GM23338 (cell line): ENCODE measurements around the gene SVIL. TPM values are rescaled to one million over a fixed set of nuclear protein-coding genes. Genes with fewer than 3 reads are reported as not detected.

Experiments
- ATAC-seq: fragments of 200-7000 bp; cut with Tn5 transposase; 3 replicates; pipeline ENCODE4 v1.9.1; 2020
- DNase-seq: peaks from one replicate; pipeline ENCODE4 v3.0.0-alpha.2; 2015; ENCODE audit warnings: low spot score
- H2AFZ ChIP-seq: fragments of 200-600 bp; sonication (generic); 2 replicates; pipeline ENCODE4 v1.8.0; 2016; ENCODE audit warnings: antibody characterized with exemption, mild to moderate bottlenecking, moderate library complexity
- H3F3A ChIP-seq: fragments of 200-600 bp; sonication (generic); replicated peaks from 2 replicates; pipeline ENCODE4 v1.8.0; 2017; ENCODE audit warnings: antibody characterized with exemption, mixed run types, low read depth
- H3K27ac ChIP-seq: fragments of 200-600 bp; sonication (generic); 2 replicates; pipeline ENCODE4 v1.6.1; 2016; ENCODE audit warnings: low read depth
- H3K27me3 ChIP-seq: fragments of 200-600 bp; sonication (generic); 2 replicates; pipeline ENCODE4 v1.8.0; 2016; ENCODE audit warnings: mild to moderate bottlenecking, mixed run types, moderate library complexity; ENCODE audit not compliant: insufficient read depth
- H3K36me3 ChIP-seq: fragments of 200-600 bp; sonication (generic); 2 replicates; pipeline ENCODE4 v1.8.0; 2016; ENCODE audit warnings: mild to moderate bottlenecking; ENCODE audit not compliant: insufficient read depth
- H3K4me1 ChIP-seq: fragments of 200-600 bp; sonication (generic); 2 replicates; pipeline ENCODE4 v1.8.0; 2016; ENCODE audit warnings: mild to moderate bottlenecking, moderate library complexity; ENCODE audit not compliant: insufficient read depth
- H3K4me2 ChIP-seq: fragments of 200-600 bp; sonication (generic); 2 replicates; pipeline ENCODE4 v1.7.1; 2017; ENCODE audit warnings: mixed run types
- H3K4me3 ChIP-seq: fragments of 200-600 bp; sonication (generic); 2 replicates; pipeline ENCODE4 v1.6.1; 2016; ENCODE audit warnings: mixed run types
- H3K79me2 ChIP-seq: fragments of 200-600 bp; sonication (generic); replicated peaks from 2 replicates; pipeline ENCODE4 v1.8.0; 2017; ENCODE audit warnings: mild to moderate bottlenecking; ENCODE audit not compliant: insufficient read depth
- H3K9me2 ChIP-seq: fragments of 200-600 bp; sonication (generic); 2 replicates; pipeline ENCODE4 v1.8.0; 2017; ENCODE audit not compliant: insufficient read depth
- H4K20me1 ChIP-seq: fragments of 200-600 bp; sonication (generic); replicated peaks from 2 replicates; pipeline ENCODE4 v1.8.0; 2017; ENCODE audit warnings: mild to moderate bottlenecking; ENCODE audit not compliant: insufficient read depth
- H3K27ac Mint-ChIP-seq: 2 replicates; pipeline ENCODE4 v1.8.0; 2020; ENCODE audit warnings: inconsistent platforms, mild to moderate bottlenecking, moderate library complexity, mixed read lengths
- H3K27me3 Mint-ChIP-seq: 3 replicates; pipeline ENCODE4 v1.8.0; 2022; ENCODE audit warnings: low read depth, mild to moderate bottlenecking, moderate library complexity, mixed read lengths, inconsistent platforms; ENCODE audit not compliant: insufficient read depth, poor library complexity
- H3K36me3 Mint-ChIP-seq: 3 replicates; pipeline ENCODE4 v1.8.0; 2021; ENCODE audit warnings: low read depth, mild to moderate bottlenecking, inconsistent platforms, moderate library complexity, mixed read lengths
- H3K4me1 Mint-ChIP-seq: 3 replicates; pipeline ENCODE4 v1.8.0; 2020; ENCODE audit warnings: mild to moderate bottlenecking, inconsistent platforms, mixed read lengths
- H3K4me3 Mint-ChIP-seq: 3 replicates; pipeline ENCODE4 v1.8.0; 2021; ENCODE audit warnings: moderate library complexity, mild to moderate bottlenecking, inconsistent platforms, mixed read lengths
- H3K9me3 Mint-ChIP-seq: 3 replicates; pipeline ENCODE4 v1.8.0; 2020; ENCODE audit warnings: moderate library complexity, mild to moderate bottlenecking, inconsistent platforms, mixed read lengths
- CREB1 ChIP-seq: fragments of 250-450 bp; sonication (Bioruptor Pico); IDR thresholded peaks from 2 replicates; pipeline ENCODE4 v1.5.0; 2020; ENCODE audit warnings: low read depth, mild to moderate bottlenecking, moderate library complexity
- EZH2 ChIP-seq: fragments of 200-600 bp; sonication (generic); IDR thresholded peaks from one replicate; pipeline ENCODE4 v1.8.0; 2017; ENCODE audit warnings: antibody characterized with exemption, mild to moderate bottlenecking, low read depth; ENCODE audit not compliant: unreplicated experiment
- JUNB ChIP-seq: IDR thresholded peaks from one replicate; pipeline ENCODE4 v1.6.1; 2016; ENCODE audit warnings: antibody characterized with exemption; ENCODE audit not compliant: unreplicated experiment
- NANOG ChIP-seq: IDR thresholded peaks from 2 replicates; pipeline ENCODE4 v1.6.1; 2016; ENCODE audit warnings: antibody characterized with exemption, borderline replicate concordance
- POLR2AphosphoS5 ChIP-seq: IDR thresholded peaks from 2 replicates; pipeline ENCODE4 v1.6.1; 2016; ENCODE audit warnings: antibody characterized with exemption, low read depth
- STAT1 ChIP-seq: IDR thresholded peaks from one replicate; pipeline ENCODE4 v1.6.1; 2016; ENCODE audit warnings: antibody characterized with exemption; ENCODE audit not compliant: unreplicated experiment
- ZNF114 ChIP-seq: fragments of 250-450 bp; sonication (Bioruptor Pico); IDR thresholded peaks from 2 replicates; pipeline ENCODE4 v1.5.0; 2020; ENCODE audit warnings: mild to moderate bottlenecking, moderate library complexity
- polyA plus RNA-seq: library from polyadenylated mRNA; unstranded; fragments of >200 nt; fragmentation: Nextera tagmentation; extraction: Ambion mirVana; gene quantifications from 2 replicates; pipeline ENCODE4 v1.2.1, GENCODE V29; 2016
- total RNA-seq: library from RNA; depleted of rRNA; stranded (reverse); fragments of >200 nt; shearing (Covaris generic); gene quantifications from 2 replicates; pipeline ENCODE4 v1.2.3, GENCODE V29; 2014
- TF ChIP-seq, protein P1 (sequence below): fragments of 250-450 bp; sonication (Bioruptor Pico); IDR thresholded peaks from 2 replicates; pipeline ENCODE4 v1.5.0; 2020; ENCODE audit warnings: mild to moderate bottlenecking, moderate library complexity

Gene SVIL
- total and polyA plus RNA-seq, 2 experiments from 2014 or later = 8.8 to 34.9 TPM

DNA sequence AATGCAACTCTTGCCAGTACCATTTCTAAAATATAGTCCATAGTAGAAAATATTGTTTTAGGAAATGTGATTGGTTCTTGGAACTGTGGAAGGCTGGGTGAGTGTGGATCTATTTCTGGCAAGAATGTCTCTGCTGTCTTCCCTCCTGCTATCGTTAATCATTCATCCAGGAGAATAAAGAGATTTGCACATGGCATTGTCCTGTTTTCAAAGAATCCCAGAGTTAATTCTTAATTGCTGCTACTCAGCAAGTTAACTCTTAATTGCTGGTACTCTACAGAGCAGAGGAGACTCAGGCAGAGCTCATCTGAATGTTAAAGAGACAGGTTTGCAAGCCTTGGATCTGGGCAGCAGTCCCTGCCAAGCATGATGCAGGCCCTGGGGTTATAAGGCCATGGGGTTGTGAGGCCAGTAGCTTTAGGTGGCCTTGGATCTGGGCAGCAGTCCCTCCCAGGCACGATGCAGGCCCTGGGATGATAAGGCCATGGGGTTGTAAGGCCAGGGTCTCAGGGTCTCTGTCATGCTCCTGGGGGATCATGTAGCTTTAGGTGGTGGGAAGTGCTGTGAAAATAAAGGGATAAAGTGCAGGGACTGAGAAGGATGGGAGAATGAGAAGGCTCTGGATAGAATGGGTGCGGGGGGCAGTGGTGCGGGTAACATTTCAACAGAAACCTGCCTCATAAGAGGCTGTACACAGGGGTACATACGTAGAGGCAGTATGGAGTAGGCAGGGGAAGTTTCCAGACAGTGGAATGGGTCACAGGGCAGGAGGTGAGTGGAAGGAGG, 162.3 kb downstream of the SVIL start:
- H3K9me3 Mint-ChIP-seq = no peaks in the 10 kb centered on the region
- H3K4me2 ChIP-seq = no peak overlapping the region
- H3K4me3 ChIP-seq = no peak overlapping the region
- H3K4me1 Mint-ChIP-seq = peaks cover 29% of the 10 kb centered on the region
- H3K9me2 ChIP-seq = no peaks in the 10 kb centered on the region
- H3K27ac ChIP-seq = no peak overlapping the region
- no peaks in the 10 kb centered on the region for H3F3A ChIP-seq
- peaks cover 6% of the 10 kb centered on the region; the same call in 2 of the 3 replicates for H3K36me3 Mint-ChIP-seq
- TF ChIP-seq, protein P1, sequence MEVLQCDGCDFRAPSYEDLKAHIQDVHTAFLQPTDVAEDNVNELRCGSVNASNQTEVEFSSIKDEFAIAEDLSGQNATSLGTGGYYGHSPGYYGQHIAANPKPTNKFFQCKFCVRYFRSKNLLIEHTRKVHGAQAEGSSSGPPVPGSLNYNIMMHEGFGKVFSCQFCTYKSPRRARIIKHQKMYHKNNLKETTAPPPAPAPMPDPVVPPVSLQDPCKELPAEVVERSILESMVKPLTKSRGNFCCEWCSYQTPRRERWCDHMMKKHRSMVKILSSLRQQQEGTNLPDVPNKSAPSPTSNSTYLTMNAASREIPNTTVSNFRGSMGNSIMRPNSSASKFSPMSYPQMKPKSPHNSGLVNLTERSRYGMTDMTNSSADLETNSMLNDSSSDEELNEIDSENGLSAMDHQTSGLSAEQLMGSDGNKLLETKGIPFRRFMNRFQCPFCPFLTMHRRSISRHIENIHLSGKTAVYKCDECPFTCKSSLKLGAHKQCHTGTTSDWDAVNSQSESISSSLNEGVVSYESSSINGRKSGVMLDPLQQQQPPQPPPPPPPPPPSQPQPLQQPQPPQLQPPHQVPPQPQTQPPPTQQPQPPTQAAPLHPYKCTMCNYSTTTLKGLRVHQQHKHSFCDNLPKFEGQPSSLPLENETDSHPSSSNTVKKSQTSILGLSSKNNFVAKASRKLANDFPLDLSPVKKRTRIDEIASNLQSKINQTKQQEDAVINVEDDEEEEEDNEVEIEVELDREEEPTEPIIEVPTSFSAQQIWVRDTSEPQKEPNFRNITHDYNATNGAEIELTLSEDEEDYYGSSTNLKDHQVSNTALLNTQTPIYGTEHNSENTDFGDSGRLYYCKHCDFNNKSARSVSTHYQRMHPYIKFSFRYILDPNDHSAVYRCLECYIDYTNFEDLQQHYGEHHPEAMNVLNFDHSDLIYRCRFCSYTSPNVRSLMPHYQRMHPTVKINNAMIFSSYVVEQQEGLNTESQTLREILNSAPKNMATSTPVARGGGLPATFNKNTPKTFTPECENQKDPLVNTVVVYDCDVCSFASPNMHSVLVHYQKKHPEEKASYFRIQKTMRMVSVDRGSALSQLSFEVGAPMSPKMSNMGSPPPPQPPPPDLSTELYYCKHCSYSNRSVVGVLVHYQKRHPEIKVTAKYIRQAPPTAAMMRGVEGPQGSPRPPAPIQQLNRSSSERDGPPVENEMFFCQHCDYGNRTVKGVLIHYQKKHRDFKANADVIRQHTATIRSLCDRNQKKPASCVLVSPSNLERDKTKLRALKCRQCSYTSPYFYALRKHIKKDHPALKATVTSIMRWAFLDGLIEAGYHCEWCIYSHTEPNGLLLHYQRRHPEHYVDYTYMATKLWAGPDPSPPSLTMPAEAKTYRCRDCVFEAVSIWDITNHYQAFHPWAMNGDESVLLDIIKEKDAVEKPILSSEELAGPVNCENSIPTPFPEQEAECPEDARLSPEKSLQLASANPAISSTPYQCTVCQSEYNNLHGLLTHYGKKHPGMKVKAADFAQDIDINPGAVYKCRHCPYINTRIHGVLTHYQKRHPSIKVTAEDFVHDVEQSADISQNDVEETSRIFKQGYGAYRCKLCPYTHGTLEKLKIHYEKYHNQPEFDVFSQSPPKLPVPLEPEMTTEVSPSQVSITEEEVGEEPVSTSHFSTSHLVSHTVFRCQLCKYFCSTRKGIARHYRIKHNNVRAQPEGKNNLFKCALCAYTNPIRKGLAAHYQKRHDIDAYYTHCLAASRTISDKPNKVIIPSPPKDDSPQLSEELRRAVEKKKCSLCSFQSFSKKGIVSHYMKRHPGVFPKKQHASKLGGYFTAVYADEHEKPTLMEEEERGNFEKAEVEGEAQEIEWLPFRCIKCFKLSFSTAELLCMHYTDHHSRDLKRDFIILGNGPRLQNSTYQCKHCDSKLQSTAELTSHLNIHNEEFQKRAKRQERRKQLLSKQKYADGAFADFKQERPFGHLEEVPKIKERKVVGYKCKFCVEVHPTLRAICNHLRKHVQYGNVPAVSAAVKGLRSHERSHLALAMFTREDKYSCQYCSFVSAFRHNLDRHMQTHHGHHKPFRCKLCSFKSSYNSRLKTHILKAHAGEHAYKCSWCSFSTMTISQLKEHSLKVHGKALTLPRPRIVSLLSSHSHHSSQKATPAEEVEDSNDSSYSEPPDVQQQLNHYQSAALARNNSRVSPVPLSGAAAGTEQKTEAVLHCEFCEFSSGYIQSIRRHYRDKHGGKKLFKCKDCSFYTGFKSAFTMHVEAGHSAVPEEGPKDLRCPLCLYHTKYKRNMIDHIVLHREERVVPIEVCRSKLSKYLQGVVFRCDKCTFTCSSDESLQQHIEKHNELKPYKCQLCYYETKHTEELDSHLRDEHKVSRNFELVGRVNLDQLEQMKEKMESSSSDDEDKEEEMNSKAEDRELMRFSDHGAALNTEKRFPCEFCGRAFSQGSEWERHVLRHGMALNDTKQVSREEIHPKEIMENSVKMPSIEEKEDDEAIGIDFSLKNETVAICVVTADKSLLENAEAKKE (CRISPR knock-in tag) = no peak
- TF ChIP-seq STAT1 (no peak), JUNB (no peak), EZH2 (no peak), CREB1 (CRISPR knock-in tag) (no peak)
- no peaks in the 10 kb centered on the region; the same call in 1 of the 2 replicates for H3K36me3 ChIP-seq
- H3K27me3 ChIP-seq = no peaks in the 10 kb centered on the region
- peaks cover 11% of the 10 kb centered on the region for H3K27me3 Mint-ChIP-seq
- peaks cover 15% of the 10 kb centered on the region for H3K4me1 ChIP-seq
- H2AFZ ChIP-seq = no peak overlapping the region
- H4K20me1 ChIP-seq = no peaks in the 10 kb centered on the region
- DNase-seq (no peak), ATAC-seq (no peak)
- no peaks in the 10 kb centered on the region for H3K79me2 ChIP-seq
- no peak overlapping the region for H3K4me3 Mint-ChIP-seq
- H3K27ac Mint-ChIP-seq = no peak overlapping the region

DNA sequence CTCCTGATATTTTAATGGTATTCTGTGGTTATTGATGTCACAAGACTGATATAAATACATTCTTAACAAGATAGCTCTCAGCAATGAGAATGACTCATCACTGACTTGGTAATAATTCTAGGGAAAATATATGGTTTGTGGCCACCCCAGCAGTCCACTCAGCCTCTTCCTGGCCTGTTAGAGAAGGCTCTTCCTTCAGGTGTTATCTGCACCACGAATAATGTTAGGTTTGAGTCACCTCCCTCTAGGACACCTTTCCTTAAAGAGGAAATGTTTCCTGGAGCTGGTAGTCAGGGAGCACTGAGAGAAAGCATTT, 163.3 kb downstream of the SVIL start:
- H3K27ac ChIP-seq = no peak overlapping the region
- H3K4me3 Mint-ChIP-seq = no peak overlapping the region
- no peak overlapping the region for H2AFZ ChIP-seq
- no peaks in the 10 kb centered on the region for H3K27me3 ChIP-seq
- H3K9me2 ChIP-seq = no peaks in the 10 kb centered on the region
- H3K4me1 Mint-ChIP-seq = peaks cover 29% of the 10 kb centered on the region
- H4K20me1 ChIP-seq = no peaks in the 10 kb centered on the region
- H3K27me3 Mint-ChIP-seq = peaks cover 11% of the 10 kb centered on the region
- H3K4me3 ChIP-seq = no peak overlapping the region
- H3K79me2 ChIP-seq = no peaks in the 10 kb centered on the region
- H3K36me3 ChIP-seq = no peaks in the 10 kb centered on the region; the same call in 1 of the 2 replicates
- H3F3A ChIP-seq = no peaks in the 10 kb centered on the region
- peaks cover 6% of the 10 kb centered on the region; the same call in 2 of the 3 replicates for H3K36me3 Mint-ChIP-seq
- no peak for DNase-seq
- H3K4me1 ChIP-seq = peaks cover 15% of the 10 kb centered on the region
- no peak for ATAC-seq
- no peak overlapping the region for H3K27ac Mint-ChIP-seq
- H3K4me2 ChIP-seq = peak overlapping the region; percentile 12; the same call in 1 of the 2 replicates
- no peaks in the 10 kb centered on the region for H3K9me3 Mint-ChIP-seq
- TF ChIP-seq CREB1 (CRISPR knock-in tag) = no peak
- TF ChIP-seq ZNF114 = no peak
- TF ChIP-seq NANOG = no peak
- no peak for TF ChIP-seq POLR2AphosphoS5
